ENCODE measurements around the gene SLC25A39. TPM values are rescaled to one million over a fixed set of nuclear protein-coding genes. Genes with fewer than 3 reads are reported as not detected.
A peak's percentile ranks its signal among the peaks of the same experiment; 100 is the strongest.

SLC25A39 gene
- polyA plus RNA-seq, 3 donors: 83.8 to 116 (median 113) TPM

DNA sequence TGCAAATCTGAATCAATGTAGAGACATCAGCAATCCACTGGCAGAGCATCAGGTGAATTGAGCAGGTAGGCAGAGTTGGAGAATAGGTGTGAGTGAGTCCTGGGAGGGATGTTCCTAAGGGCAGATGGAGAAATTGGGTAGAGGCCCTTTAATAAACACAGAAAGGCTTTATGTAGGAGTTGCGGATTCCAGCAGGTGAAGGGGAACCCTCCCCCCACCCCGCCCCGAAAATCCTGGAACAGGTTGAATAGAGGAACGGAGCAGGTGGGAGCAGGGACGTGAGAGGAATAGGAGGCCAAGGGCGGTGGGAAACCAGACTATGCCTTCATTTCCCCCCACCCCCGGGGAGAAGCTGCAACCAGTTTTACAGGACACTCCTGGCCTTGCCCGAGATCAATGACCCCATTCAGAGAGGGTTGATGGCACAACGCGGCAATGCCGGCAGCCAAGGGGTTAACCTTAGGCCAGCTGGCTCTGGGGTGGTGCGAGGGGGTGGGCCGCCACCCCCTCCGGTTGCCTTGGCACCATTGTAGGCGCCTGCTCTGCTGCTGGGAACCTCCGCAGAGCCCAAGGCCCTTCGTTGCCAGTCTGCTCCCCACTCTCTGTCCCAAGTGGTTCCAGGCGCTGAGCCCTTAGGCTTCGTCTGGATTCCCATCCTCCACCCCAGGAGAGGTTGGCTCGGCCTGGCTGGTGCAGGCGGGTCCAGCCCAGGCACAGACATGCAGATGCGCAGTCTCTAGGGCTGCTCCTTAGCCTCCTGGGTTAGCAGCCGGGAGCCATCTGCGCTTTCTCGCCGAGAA lies 17.0 kb downstream of the SLC25A39 start:
- no peak for DNase-seq (ENCODE audit: extremely low read depth in 1 of 11, low read depth in 9 of 11, low spot score in 4 of 11)

DNA sequence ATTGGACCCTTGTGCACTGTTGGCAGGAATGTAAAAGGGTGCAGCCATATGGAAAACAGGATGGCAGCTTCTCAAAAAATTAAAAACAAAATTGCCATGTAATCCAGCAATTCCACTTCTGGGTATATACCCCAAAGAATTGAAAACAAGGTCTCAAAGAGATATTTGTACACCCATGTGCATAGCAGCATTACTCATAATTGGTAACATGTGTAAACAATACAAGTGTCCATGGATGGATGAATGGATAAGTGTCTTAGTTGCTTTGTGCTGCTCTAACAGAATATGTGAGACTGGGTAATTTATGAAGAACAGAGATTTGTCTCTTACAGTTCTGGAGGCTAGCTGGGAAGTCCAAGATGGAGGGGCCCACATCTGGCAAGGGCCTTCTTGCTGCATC lies 20.0 kb downstream of the SLC25A39 start:
- no peak for DNase-seq (ENCODE audit: extremely low read depth in 1 of 11, low read depth in 9 of 11, low spot score in 4 of 11)

- DNase-seq (ENCODE audit: extremely low read depth in 1 of 11, low read depth in 9 of 11, low spot score in 4 of 11): no peak
These were observed 26.6 kb downstream of the SLC25A39 start for GRCh38 chr17:44297975-44298374.

DNA sequence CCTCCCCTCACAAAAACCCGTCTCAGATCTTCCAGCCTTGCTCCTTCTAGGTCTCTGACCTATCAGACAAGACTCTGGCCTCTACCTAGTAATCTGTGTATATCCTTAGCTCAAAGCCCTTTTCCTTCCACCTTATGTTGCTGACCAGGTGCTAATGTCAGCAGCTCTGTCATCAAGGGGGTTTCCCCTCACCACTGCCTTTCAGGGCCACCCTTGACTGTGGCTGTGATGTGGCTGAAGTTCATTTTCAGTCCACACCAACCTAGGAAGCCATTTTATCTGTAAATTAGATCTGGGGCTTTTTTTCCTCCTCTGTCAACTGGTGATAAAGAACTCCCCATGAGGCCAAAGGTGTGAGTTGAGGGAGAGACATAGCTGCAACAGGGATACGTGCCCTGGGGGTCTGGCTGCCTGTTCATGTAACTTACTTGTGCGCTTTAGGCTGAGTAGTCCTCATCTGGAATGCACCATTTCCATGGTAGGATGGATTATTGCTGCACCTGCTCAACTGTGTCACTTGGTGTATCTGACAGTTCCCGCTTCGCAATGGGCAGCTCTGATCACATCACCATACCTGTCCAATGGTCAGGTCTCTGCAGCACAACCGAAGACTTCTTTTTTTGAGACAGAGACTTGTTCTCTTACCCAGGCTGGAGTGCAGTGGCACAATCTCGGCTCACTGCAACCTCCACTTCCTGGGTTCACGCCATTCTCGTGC lies 31.0 kb downstream of the SLC25A39 start:
- no peak for DNase-seq (ENCODE audit: extremely low read depth in 1 of 11, low read depth in 9 of 11, low spot score in 4 of 11)

DNA sequence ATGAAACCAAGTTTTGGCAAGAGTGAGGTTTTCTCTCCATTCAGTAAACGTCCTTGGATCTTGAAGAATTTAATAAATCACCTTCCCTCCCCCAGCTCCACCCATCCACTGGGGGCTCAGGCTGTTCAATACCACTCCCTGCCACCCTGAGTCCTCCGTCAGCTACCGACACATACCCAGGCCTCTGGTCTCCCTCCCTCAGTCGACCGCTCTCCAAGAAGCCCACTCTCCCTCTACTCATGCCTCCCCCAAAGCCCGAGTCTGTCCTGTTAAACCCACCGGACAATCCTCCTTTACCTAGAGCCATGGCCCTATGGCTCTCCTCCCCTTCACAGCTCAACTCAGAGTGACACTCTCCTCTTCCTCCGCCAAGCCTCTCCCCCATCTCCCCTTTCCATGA lies 37.0 kb downstream of the SLC25A39 start:
- no peak for DNase-seq (ENCODE audit: extremely low read depth in 1 of 11, low read depth in 9 of 11, low spot score in 4 of 11)

GRCh38 chr17:44284024-44284400 lies 40.6 kb downstream of the SLC25A39 start:
- no peak for DNase-seq (ENCODE audit: extremely low read depth in 1 of 11, low read depth in 9 of 11, low spot score in 4 of 11)

DNA sequence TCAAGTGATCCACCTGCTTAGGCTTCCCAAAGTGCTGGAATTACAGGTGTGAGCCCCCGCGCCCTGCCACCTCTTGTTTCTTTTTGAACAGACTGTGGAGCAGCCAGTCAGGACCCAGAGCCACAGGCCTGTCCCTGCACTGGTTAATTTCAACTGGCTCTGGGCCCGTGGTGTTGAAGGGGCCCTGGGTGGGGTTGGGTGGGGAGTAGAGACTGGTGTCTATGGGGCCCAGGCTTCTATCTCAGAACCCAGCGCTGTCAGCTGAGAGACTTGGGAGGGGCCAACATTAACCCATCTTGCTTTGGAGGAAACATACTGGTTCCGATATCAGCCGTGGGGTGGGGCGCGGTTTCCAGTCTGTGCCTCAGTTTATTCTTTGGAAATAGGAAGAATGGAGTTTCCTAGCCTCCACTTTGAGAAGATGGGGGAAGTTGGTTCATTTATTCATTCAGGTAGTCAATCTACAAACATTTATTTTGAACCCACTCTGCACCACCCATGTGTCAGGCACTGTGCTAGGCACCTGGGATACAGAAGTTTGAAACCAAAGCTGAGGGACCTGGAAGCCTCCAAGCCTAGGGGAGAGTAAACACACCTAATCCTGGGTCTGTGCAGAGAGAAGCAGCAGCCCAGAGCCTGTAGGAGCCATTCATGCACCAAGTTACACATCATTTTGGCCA lies 41.1 kb downstream of the SLC25A39 start:
- DNase-seq (ENCODE audit: extremely low read depth in 1 of 11, low read depth in 9 of 11, low spot score in 4 of 11): no peak

- DNase-seq (ENCODE audit: extremely low read depth in 1 of 11, low read depth in 9 of 11, low spot score in 4 of 11): no peak
These were observed 42.4 kb downstream of the SLC25A39 start for GRCh38 chr17:44282264-44282663.

GRCh38 chr17:44281570-44281969 lies 43.1 kb downstream of the SLC25A39 start:
- DNase-seq (ENCODE audit: extremely low read depth in 1 of 11, low read depth in 9 of 11, low spot score in 4 of 11): no peak

- no peak for DNase-seq (ENCODE audit: extremely low read depth in 1 of 11, low read depth in 9 of 11, low spot score in 4 of 11)
These were observed 44.2 kb downstream of the SLC25A39 start for GRCh38 chr17:44280392-44280937.

- peak in 7 of 11 donors; percentile 20 to 51 (median 31) for DNase-seq (ENCODE audit: extremely low read depth in 1 of 11, low read depth in 9 of 11, low spot score in 4 of 11)
These were observed 44.8 kb downstream of the SLC25A39 start for GRCh38 chr17:44279666-44280391.

DNA sequence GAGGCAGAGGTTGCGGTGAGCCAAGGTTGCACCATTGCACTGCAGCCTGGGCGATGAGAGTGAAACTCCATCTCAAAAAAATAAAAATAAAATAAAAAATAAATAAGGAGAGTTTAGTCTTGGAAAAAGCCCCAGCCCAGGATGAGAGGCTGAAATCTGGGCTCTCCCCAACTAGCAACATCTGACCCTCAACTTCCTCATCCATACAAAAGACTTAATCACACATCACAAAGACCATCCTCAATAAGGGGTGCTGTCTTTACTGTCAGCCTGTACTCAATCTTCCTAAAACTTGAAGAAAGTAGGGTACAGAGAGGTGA lies 45.3 kb downstream of the SLC25A39 start:
- DNase-seq (ENCODE audit: extremely low read depth in 1 of 11, low read depth in 9 of 11, low spot score in 4 of 11): no peak

GRCh38 chr17:44277976-44278375 lies 46.6 kb downstream of the SLC25A39 start:
- no peak for DNase-seq (ENCODE audit: extremely low read depth in 1 of 11, low read depth in 9 of 11, low spot score in 4 of 11)

DNA sequence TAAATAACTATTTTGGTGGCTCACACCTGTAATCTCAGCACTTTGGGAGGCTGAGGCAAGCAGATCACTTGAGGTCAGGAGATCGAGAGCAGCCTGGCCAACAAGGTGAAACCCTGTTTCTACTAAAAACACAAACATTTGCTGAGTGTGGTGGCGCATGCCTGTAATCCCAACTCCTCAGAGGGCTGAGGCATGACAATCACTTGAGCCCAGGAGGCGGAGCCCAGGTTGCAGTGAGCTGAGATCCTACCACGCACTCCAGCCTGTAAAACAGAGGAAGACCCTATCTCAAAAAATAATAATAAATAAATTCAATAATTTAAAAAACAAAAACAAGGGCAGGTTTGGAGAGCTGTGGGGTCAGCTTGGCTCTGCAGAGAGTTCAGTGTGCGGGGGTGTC lies 51.0 kb downstream of the SLC25A39 start:
- DNase-seq (ENCODE audit: extremely low read depth in 1 of 11, low read depth in 9 of 11, low spot score in 4 of 11): no peak

DNA sequence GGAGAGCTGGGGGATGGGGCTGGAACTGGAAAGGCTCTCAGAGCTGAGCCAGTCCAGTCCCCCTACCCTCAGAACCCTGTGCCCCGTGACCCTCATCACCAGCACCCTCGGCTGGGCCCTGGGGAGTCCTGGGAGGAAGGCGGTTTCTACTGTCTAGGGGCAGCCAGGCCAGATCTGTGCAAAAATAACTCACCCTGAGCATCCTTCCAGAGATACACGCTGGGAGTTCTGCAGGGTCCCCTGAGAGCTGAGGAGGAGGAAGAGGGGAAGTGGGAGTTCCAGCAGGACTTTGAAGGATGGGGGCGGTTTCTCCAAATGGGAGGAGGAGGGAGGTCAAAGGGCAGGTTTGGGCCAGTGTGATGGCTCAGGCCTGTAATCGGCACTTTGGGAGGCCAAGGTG lies 51.7 kb downstream of the SLC25A39 start:
- DNase-seq (ENCODE audit: extremely low read depth in 1 of 11, low read depth in 9 of 11, low spot score in 4 of 11): no peak

GRCh38 chr17:44272321-44272951 lies 52.2 kb downstream of the SLC25A39 start:
- DNase-seq (ENCODE audit: extremely low read depth in 1 of 11, low read depth in 9 of 11, low spot score in 4 of 11): no peak

All from renal cortex interstitium (tissue), 11 donors.